ENCODE data around the gene SLC13A5. TPM values are rescaled to one million over a fixed set of nuclear protein-coding genes. Genes with fewer than 3 reads are reported as not detected.
"Not testable (repeated sequence)": the region's sequence is repeated elsewhere in the genome, so short reads cannot be mapped to it uniquely, and the experiment has no call there.

The SLC13A5 gene
- total RNA-seq, 1 donor from 2014 or later: 0.48 TPM

- DNase-seq (ENCODE audit: low spot score): peak; percentile 43
These were observed 50.0 kb downstream of the SLC13A5 start for GRCh38 chr17:6663200-6663599.

- DNase-seq (ENCODE audit: low spot score): peak; percentile 33
These were observed 51.7 kb downstream of the SLC13A5 start for GRCh38 chr17:6661464-6661848.

- DNase-seq (ENCODE audit: low spot score): peak; percentile 83
These were observed 52.2 kb downstream of the SLC13A5 start for GRCh38 chr17:6660805-6661463.

GRCh38 chr17:6660101-6660500 lies 53.1 kb downstream of the SLC13A5 start:
- no peak for DNase-seq (ENCODE audit: low spot score)

- DNase-seq (ENCODE audit: low spot score): not testable (repeated sequence)
These were observed 54.8 kb downstream of the SLC13A5 start for GRCh38 chr17:6658411-6658810.

GRCh38 chr17:6657633-6658287 lies 55.4 kb downstream of the SLC13A5 start:
- DNase-seq (ENCODE audit: low spot score): no peak

- DNase-seq (ENCODE audit: low spot score): not testable (repeated sequence)
These were observed 56.2 kb downstream of the SLC13A5 start for GRCh38 chr17:6656797-6657632.

- DNase-seq (ENCODE audit: low spot score): not testable (repeated sequence)
These were observed 57.3 kb downstream of the SLC13A5 start for GRCh38 chr17:6655732-6656361.

- DNase-seq (ENCODE audit: low spot score): no peak
These were observed 58.1 kb downstream of the SLC13A5 start for GRCh38 chr17:6654841-6655731.

- DNase-seq (ENCODE audit: low spot score): no peak
These were observed 61.2 kb downstream of the SLC13A5 start for GRCh38 chr17:6651919-6652452.

GRCh38 chr17:6651354-6651918 lies 61.7 kb downstream of the SLC13A5 start, which contains the start of the genes C17orf100 and MED31:
Gene C17orf100, plus strand, starts transcription at chr17:6651762. Its CDS starts 152 bp downstream, at chr17:6651914.
Gene MED31, minus strand, starts transcription at chr17:6651605. Its CDS starts 77 bp downstream, at chr17:6651528.
- DNase-seq (ENCODE audit: low spot score): peak; percentile 99

GRCh38 chr17:6648181-6648580 lies 65.0 kb downstream of the SLC13A5 start:
- DNase-seq (ENCODE audit: low spot score): no peak

GRCh38 chr17:6643451-6644125 lies 69.6 kb downstream of the SLC13A5 start:
- DNase-seq (ENCODE audit: low spot score): no peak

- no peak for DNase-seq (ENCODE audit: low spot score)
These were observed 70.6 kb downstream of the SLC13A5 start for GRCh38 chr17:6642592-6642991.

- DNase-seq (ENCODE audit: low spot score): no peak
These were observed 71.8 kb downstream of the SLC13A5 start for GRCh38 chr17:6641247-6641863.

- DNase-seq (ENCODE audit: low spot score): peak; percentile 98
These were observed 72.5 kb downstream of the SLC13A5 start, which contains the start of the genes KIAA0753 and TXNDC17 for GRCh38 chr17:6640536-6641246. Gene KIAA0753, minus strand, starts transcription at chr17:6640711. Its CDS starts 5,608 bp downstream, at chr17:6635103. Gene TXNDC17, plus strand, starts transcription at chr17:6641060. Its CDS starts 23 bp downstream, at chr17:6641083.
